ENCODE results near the gene PACSIN1.

The PACSIN1 gene

GRCh38 chr6:34526992-34527728, 61.3 kb downstream of the PACSIN1 start:
- POLR2A ChIA-PET (ENCODE audit: low non-redundant PET): no interaction called here
- H3K27ac ChIP-seq: peak overlapping the region; percentile 37; the same call in 1 of the 2 replicates
- TF ChIP-seq CTCF (conservative IDR thresholded peaks at IDR 0.05; ENCODE audit: low read depth): peak; percentile 77
- peak; percentile 95 for DNase-seq (ENCODE audit: low spot score)
- CTCF ChIA-PET: interaction anchor here (0.6 to 1.5 kb wide), 6 partner anchors 11 to 83 kb away, joined by 3 to 4 read pairs (median 4); no protein-coding TSS in a partner anchor

GRCh38 chr6:34527751-34528670, 62.1 kb downstream of the PACSIN1 start:
- POLR2A ChIA-PET (ENCODE audit: low non-redundant PET): no interaction called here
- H3K27ac ChIP-seq: no peak overlapping the region
- no peak for TF ChIP-seq CTCF (conservative IDR thresholded peaks at IDR 0.05; ENCODE audit: low read depth)
- no peak for DNase-seq (ENCODE audit: low spot score)
- CTCF ChIA-PET: interaction anchor here (0.6 to 1.5 kb wide), 3 partner anchors 17 to 43 kb away, joined by 3 to 6 read pairs (median 4); no protein-coding TSS in a partner anchor

GRCh38 chr6:34528996-34529664, 63.3 kb downstream of the PACSIN1 start:
- CTCF ChIA-PET: interaction anchor here (0.7 kb wide), 1 partner anchor 39 kb away, joined by 3 read pairs; no protein-coding TSS in a partner anchor
- H3K27ac ChIP-seq: no peak overlapping the region
- POLR2A ChIA-PET (ENCODE audit: low non-redundant PET): no interaction called here
- TF ChIP-seq CTCF (conservative IDR thresholded peaks at IDR 0.05; ENCODE audit: low read depth): no peak
- DNase-seq (ENCODE audit: low spot score): no peak

- POLR2A ChIA-PET (ENCODE audit: low non-redundant PET): interaction anchor here (0.5 kb wide), 1 partner anchor 51 kb away, joined by 3 read pairs; no protein-coding TSS in a partner anchor
- TF ChIP-seq CTCF (conservative IDR thresholded peaks at IDR 0.05; ENCODE audit: low read depth): no peak
- DNase-seq (ENCODE audit: low spot score): no peak
- CTCF ChIA-PET: interaction anchor here (0.7 kb wide), 1 partner anchor 39 kb away, joined by 3 read pairs; no protein-coding TSS in a partner anchor
- H3K27ac ChIP-seq: no peak overlapping the region
These were observed 63.9 kb downstream of the PACSIN1 start for GRCh38 chr6:34529665-34530327.

GRCh38 chr6:34530753-34531365, 65.0 kb downstream of the PACSIN1 start:
- DNase-seq (ENCODE audit: low spot score): no peak
- no peak for TF ChIP-seq CTCF (conservative IDR thresholded peaks at IDR 0.05; ENCODE audit: low read depth)
- POLR2A ChIA-PET (ENCODE audit: low non-redundant PET): no interaction called here
- no peak overlapping the region for H3K27ac ChIP-seq
- CTCF ChIA-PET: no interaction called here
